ENCODE measurements around the gene JMJD6.

The JMJD6 gene

DNA sequence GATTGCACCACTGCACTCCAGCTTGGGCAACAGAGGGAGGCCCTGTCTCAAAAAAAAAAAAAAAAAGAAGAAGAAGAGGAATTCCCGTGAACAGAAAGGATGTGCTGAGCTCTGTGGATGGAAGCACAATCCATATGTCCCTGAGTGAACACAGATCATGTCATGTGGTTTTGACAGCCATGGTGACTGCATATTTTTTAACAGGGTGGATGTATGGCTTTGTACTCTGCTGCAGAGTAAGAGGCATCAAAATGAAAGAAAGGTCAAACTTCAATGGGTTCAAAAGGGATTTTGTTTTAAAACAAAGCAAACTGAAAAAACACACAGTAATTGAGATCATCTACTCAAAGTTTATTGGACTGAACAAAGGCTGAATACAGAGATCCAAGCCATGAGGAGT lies 47.2 kb downstream of the JMJD6 start:
- no peak for DNase-seq (ENCODE audit: low read depth in 3 of 3)

DNA sequence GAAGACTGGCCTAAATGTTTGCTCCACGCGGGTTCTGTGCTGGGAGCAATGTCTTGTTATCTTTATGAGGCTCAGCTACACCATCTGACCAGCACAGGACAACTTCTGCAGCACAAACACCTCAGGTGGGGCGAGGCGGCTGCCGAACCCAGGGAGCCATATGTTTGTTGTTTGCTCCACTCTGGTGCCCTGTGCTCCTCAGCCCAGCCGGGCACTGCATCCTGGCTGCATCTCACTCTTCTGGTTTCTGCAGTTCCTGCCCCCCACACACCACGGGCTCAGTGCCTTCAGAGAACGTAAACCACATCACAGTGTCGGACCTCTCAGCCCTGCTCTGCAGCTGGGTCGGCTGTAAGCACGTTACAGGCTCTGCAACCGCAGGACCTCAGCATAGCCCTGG lies 48.1 kb downstream of the JMJD6 start:
- no peak for DNase-seq (ENCODE audit: low read depth in 3 of 3)

DNA sequence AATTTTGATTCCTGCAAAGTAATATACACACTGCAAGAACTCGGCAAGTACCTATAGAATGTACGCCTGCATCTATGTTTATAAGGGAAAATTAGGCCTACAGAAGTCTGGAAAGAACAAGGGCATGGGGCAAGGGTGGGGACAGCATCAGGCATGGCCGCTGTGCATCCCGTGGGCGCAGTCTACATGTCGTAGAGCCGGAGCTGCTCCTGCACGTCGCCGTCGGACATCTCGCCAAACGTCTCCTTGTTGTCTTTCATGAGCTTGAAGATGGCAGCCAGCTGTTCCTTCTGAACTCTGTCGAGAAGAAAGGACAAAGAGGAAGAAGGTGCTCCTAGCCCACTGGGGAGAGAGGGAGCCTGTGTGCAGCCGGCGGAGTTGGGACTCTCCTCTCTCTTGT lies 49.0 kb downstream of the JMJD6 start:
- no peak for DNase-seq (ENCODE audit: low read depth in 3 of 3)

- DNase-seq (ENCODE audit: low read depth in 3 of 3): no peak
Observed at GRCh38 chr17:76676629-76677028, 49.8 kb downstream of the JMJD6 start.

GRCh38 chr17:76675648-76676047 lies 50.8 kb downstream of the JMJD6 start:
- no peak for DNase-seq (ENCODE audit: low read depth in 3 of 3)

GRCh38 chr17:76674600-76674999 lies 51.8 kb downstream of the JMJD6 start:
- DNase-seq (ENCODE audit: low read depth in 3 of 3): no peak

DNA sequence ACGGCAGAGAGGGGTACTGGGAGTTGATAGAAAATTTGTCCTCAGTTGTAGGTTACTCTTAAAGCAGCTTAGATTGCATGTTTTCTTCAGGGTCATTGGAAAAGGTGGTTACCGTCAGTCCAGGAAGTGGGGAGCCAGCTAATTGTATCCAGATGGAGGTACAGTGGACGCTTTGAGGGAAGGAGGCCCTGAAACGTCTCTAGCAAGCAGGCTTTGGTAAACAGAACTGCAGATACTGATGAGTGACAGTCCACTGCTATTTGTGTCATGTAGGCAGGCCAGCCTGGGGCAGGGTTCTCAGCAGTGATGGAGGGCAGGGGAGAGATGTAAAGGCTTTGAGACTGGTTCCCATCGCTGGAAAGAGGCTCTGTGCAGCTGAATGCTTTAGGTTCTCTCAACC lies 52.7 kb downstream of the JMJD6 start:
- DNase-seq (ENCODE audit: low read depth in 3 of 3): no peak

DNA sequence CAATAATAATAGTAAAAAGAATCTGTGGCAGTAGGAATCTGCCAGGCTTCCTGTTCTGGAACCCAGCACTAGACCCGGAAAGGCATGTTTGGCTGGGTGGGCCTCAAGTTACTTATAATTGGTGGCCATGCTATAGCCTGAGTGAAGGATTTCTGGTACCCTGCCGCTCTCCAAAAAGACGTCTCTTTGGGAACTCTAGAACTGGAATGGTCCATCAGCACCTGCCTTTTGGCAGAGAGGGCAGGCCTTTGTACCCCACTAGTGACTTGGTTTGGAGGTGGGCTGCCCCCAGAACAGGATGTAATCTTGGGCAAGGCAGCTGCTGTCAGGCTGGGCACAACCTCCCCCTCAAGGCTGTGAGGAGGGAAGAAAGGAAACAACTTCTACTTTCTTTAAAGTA lies 53.5 kb downstream of the JMJD6 start:
- DNase-seq (ENCODE audit: low read depth in 3 of 3): no peak

DNA sequence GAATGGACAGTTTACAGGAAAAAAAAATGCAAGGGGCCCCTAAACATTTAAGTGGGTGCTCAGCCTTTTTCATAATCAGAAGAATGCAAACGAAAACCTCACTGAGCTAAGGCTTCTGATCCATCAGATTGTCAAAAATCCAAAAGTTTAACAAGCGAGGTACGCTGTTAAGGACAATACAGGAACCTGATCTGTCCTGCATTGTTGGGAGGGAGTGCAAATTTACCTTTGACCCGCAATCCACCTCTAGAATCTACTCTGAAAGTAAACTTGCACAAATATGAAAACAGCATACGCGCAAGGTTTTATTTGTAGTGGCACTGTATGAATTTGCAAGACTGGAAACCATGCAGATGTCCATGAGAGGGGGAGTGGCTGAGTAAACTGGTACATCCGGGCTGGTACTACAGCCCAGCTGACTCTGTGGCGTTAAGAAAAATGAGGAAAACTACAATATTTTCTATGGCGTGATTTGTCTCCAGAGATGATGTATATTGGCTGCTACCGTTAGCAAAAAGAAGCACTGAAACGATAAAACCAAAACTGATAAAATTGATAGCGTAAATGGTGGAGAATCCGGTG lies 54.0 kb downstream of the JMJD6 start:
- no peak for DNase-seq (ENCODE audit: low read depth in 3 of 3)

- no peak for DNase-seq (ENCODE audit: low read depth in 3 of 3)
Observed at GRCh38 chr17:76671912-76672262, 54.5 kb downstream of the JMJD6 start.

DNA sequence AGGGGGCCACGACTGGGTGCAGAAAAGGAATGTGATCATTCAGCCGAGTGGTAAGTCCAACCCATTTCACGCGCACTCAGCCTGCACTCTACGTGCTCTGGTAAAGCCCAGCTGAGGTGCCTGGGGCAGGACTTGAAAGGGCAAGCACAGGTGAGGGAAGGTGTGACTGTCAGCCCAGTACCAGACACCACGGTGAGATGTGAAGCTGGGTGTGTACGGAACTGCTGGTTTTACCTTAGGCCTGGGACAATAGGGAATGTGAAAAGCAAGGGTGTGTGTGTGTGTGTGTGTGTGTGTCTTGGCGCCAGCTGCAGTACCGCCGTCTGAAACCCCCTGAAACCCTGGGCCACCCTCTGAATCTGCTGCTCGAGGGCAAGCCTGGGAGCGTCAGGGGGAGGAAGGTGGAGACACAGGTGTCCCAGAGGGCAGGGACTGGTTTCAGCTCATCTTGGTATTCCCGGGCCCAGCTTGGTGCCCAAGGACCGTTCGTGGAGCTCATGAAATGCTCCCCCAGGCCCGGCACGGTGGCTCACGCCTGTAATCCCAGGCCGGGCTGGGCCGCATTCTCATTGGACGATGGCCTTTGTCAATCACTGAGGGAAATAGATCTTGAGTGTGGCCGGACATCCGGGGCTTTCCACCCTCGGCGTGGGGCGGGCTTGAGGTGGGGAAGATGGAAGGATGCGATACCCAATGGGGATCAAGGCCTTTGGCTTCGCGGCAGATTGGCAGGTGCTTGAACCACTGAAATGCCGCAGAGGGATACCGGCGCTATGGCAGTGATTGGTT lies 55.1 kb downstream of the JMJD6 start:
- DNase-seq (ENCODE audit: low read depth in 3 of 3): peak; percentile 95 to 99 (median 99)

DNA sequence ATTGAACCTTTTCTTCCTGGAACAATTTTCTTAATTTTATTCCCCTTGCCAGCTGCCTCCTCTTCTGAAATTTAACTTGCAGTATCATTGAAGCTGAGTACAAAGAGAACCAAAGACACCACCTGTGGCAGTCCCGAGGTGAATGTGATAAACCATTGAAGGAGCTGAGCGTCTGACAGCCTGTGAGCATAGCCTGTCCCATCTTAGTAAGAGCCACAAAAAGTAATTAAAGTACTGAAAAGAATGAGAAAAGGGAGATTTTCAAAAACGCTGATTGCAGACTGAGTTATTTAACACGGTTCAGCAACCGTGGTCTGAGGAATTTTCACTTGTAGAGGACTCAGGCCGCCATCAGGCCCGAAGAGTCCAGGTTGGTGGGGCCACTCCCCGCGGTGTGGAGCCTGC lies 55.7 kb downstream of the JMJD6 start:
- no peak for DNase-seq (ENCODE audit: low read depth in 3 of 3)

DNA sequence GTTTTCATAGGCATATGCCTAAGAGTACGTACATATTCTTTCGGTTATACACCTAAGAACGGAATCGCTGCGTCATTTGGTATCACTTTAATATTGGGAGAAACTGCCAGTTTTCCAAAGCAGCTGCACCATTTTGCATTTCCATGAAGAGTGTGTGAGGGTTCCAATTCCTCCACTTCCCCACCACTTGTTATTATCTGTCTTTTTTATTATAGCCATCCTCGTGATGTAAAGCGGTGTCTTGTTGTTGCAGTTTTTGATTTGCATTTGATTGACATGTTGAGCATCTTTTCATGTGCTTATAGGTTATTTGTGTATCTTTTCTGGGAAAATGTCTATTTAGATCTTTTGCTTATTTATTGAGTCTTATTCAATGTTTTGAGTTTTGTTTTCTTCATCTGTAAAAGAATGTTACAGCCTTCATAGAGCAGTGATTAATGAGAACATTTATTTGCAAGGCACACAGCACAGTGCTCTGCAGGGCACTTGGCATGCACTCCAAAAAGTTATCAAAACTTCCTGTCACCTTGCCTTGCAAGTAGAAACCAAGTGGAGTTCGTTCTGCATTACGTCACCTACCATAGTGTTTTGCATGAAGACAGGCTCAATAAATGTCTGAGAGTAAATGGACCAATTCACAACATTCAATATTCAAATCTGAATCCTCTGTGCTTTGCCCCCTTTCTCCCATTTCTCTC lies 56.2 kb downstream of the JMJD6 start:
- no peak for DNase-seq (ENCODE audit: low read depth in 3 of 3)
